Limb (tissue), 2 donors: ENCODE results near the gene KCNC1.
A peak's percentile ranks its signal among the peaks of the same experiment; 100 is the strongest.

Experiments
- DNase-seq, 2 donors: peaks; one replicate each; pipeline ENCODE4 v3.0.0-alpha.2; 2016; ENCODE audit errors: extremely low spot score in 2 of 2

KCNC1 gene

DNA sequence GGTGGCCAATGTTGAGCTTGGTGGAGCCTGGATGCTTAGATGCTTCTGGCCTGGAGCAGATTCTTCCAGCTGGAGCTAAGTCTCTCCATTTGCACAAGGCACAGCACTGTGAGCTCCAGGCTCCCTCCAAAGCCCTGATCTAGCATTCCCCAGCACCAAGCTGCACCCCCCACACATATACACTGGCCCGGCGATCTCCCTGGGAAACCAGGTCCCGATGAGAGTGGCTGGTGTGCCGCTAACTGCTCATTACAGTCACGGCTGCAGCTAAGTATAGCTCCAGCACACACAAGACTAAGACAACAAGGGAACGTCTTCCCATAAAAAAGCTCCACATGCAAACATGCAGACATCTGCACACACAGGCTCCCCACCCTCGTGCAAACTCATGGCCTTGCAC is 17.6 kb downstream of the KCNC1 start:
- no peak for DNase-seq

DNA sequence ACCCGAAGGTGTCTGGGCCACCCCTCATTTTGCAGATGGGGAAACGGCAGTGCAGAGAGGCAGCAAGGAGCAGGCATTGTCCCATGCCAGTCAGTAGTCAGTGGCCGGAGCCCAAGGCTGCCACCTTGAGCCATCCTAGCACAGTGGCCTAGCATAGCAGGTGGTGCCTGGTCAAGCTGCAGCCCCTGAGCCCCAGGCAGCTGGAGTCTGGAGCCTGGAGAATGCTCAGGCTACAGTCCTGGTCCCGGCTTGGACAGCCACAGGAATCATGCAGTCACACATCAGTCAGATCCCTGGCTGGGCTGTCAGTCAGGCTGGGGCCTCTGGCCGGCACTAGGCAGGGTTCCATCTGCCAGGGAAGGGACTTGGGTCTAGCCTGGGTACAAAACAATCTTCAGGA is 18.6 kb downstream of the KCNC1 start:
- DNase-seq: no peak

DNA sequence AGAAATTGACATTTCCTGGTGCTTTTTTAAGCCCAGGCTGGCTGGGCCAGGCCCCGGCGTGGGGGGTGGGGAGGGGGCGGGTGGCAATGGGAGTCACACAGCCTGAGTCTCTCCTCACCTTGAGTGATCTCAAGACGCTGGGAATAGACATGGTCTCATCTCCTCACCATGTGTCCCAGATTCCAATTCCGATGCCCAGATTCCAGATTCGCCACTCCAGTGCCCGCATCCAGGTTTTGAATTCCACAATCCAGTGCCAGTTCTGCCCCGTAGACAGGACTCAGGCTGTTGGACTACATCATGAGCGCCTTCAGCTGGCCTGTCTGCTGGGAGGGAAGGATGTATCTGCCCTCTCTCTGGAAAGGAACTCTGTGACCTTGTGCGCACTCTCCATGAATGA is 19.1 kb downstream of the KCNC1 start:
- DNase-seq: no peak

DNA sequence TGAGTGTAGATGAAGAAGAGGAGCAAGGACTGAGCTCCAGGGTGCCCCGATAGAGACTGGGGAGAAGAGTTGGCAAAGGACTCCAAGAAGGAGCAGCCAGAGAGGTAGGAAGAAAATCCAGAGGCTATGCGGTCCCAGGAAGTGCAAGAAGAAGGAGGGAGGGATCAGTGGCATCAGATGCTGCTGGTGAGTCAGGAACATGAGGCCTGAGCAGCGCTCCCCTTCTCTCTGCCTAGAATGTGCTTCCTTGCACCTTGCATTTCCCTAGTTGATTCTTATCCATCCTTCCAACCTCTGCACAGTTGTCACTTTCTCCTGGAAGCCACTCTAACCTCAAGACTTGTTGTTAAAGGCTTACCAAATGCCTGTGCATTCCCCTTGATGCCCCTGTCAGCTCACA is 21.3 kb downstream of the KCNC1 start:
- DNase-seq: no peak

DNA sequence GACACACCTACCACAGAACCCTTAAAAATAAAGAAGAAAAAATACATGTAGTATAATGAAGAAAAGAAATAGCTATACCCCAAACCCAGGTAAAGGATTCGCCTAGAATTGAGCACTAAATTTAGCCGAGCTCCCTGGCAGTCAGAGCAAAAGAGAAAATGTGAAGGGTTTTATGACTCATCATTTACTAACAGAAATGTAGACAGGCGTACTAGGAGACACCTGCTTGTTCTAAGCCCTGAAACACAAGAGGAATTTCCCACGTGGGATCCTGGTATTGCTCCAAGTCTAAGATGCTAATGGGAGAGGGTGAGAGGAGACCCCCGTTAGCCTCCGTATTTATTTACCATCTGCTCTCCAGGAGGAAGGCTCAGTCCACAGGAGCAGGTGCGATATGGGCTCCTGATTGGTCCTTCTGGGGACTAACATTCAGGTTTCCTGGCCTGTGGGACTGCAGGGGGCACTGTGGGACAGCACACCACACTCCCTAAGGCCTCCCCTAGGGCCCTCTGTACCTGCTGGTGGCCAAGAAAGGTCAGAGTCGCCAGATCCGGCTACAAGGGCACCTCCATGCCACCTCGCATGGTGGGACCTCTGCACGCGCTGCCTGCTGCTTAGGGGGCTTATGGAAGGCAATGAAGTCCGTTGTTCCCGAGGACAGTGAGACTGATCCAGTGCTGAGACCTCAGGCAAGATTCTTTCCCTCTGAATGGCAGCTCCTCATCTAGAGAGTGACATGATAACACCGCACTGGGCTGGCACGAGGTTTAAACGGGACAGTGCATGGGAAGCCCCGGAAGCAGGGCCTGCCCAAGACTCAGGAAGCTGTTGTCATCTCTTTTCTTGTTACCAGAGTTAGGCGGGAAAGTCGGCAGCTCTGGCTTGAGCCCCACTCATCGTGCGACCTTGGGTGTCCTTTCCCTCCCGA is 25.8 kb downstream of the KCNC1 start:
- DNase-seq: no peak

DNA sequence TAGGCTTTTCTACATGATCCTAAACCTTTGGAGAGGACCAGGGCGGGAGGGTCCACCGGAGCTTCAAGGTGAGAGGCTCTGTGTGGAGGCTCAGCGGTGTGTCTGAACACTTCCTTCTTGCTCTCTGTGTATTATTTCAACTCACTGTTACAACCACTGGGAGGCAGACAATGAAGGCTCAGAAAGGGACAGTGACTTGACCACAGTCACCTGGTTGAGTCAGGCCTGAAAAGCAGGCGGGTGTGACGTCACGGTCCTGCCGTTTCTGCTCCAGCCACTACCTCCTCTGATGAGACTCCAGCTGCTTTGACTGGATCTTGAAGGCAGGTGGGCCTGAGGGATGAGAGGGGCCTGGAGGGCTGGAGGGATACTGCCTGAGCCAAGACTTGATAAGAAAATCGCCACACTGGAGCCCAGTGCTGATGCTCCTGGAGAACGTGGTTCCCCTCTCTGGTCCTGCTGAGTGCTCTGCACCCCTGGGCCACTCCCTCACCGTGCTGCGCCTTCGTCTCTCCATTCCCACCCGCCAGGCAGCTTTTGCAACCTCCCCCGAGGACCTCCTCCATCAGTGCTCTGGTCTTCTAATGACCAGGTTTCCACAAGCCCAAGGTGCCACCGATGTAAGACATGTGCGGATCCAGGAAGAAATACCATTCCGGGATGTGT is 27.9 kb downstream of the KCNC1 start:
- DNase-seq: no peak

DNA sequence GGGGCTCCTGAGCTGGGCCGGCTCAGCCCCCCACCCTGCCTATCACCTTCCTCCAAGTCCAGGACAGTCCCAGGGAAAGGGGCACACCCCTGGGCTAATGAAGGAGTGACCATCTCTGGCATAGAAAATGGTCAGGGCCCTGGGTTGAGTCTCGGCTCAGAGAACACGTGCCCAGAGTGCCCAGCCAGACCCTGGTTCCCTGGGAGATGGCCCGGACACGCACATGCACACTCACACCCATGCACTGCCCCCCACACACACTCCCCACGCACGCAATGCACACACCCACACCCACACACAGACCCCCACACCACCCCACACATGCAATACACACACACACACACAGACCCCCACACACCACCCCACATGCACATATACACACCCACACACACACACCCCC is 28.7 kb downstream of the KCNC1 start:
- no peak for DNase-seq

DNA sequence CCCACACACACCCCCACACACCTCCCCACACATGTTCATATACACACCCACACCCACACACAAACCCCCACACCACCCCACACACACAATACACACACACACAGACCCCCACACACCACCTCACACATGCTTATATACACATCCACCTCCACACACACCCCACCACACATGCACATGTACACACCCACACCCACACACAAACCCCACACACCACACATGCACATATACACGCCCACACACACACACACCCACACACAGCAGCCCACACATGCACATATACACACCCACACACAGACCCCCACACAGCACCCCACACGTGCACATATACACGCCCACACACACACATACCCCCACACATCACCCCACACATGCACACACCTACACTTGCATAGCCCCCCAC is 29.1 kb downstream of the KCNC1 start:
- no peak for DNase-seq

DNA sequence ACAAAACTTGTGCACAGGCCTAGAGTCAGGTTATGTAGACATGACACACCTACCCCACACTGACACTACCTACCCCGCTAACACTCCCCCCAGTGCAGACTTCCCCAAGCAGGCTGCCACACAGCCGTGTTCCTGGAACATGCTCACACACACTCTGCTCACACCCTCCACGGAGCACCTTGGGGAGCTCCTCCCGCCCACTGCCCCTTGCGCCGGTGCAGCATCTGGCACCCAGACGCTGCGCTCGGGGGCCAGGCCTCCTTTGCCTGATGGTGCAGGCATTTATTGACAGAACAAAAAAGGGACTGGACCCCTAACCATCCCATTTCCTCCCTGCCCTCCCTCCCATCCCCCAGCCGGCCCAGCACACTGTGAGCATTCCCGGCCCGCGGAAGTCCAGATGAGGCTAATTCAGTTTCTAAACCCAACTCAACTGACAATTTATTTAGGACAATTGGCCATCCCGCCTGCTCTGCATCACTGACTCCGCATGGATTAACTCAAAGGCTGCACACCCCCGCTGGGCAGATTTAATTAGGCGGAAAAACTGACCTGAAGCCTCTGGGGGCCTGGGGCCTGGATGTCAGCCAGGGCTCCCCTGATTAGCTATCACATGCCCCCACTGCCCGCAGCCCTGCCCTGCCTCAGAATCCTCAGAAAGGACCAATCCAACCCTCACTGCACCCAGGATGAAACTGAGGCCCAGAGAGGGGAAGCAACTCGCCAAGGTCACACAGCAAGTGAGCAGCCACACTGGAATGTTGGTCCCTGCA is 30.1 kb downstream of the KCNC1 start:
- no peak for DNase-seq

DNA sequence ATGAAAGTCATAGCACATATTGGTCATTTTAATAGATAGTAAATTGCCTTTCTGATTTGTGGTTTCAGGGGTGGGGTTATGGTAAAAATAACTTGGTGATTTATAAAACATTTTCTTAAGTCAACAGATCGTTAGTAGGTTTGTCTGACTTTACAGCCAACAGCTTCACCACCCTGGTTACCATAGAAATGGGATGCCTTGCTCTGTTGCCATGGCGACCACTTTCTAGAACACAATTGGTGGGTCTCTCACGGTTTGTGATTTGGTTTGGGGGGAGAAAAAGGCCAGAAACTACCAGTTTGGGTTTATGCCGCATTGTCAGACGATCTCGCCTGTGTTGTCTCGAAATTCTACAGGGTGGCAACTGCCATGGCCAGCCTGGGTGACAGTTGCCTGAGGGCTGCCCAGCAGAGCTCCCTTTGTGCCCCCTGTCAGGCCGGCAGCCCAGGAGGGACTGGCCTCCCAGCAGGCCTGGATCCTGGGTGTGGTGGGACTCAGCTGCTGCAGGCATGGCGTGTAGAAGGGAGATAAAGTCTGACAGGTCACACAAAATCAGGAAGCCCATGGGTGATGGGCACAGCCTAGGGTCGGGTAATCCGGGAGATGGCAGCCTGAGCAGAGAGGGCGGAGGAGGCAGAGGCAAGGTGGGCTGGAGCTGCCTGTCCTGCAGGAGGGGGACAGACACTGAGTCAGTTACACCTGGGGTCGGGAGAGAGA is 30.9 kb downstream of the KCNC1 start:
- DNase-seq: peak in 1 of 2 donors; percentile 50

DNA sequence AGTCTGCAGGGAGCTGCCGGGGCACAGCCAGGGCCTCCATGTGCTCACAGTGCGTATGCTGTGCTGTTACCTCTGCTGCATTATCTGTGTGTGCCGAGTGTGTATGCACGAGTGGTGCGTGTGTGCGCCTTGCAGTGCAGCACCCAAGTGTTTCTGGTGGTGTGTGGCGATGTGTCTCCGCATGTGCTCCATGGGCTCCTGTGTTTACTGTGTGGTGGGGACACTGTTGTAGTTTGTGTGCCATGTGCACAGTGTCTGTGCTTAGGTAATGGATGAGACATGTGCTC is 31.4 kb downstream of the KCNC1 start:
- DNase-seq: no peak

DNA sequence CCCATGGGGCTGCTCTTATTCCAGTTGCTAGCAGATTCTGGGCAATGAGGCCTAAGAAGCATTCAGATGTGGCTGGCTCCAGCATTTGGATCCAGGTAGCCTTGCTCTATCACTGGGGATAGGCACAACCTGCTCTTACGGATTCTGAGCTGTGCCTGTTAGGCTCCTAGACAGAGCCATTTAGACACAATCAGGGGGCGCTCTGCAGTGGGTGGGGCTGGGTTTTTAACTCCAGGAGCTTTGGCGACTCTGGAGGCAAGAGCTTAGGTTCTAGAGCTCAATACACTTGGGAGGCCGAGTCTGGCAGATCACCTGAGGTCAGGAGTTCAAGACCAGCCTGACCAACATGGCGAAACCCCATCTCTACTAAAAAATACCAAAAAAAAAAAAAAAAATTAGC is 32.0 kb downstream of the KCNC1 start:
- DNase-seq: no peak

DNA sequence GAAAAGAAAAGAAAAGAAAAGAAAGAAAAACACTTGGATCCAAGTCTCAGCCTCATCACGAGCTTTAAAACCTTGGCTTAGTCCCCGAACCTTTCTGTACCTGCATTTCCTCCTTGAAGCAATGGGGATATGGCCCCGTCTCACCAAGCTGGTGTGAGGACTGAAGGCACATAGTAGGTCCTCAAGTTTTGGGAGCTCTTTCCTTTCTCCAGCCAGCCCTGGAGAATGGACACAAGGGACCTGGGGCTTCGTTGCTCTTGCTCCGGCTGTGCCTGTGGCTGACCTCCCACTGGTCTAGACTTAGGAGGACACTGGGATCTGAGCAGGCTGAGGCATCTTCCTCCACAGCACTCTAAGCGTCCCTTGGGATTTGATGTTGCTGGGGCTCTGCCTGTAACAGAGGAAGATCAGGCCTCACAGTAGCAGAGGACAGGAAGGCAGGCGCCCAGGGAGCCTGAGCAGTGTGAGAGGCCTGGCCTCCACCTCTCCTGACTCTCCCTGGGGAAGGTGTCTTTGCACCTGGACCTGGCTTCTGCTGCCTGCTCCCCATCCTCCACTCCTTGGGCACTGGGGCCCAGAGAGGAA is 32.8 kb downstream of the KCNC1 start:
- no peak for DNase-seq

DNA sequence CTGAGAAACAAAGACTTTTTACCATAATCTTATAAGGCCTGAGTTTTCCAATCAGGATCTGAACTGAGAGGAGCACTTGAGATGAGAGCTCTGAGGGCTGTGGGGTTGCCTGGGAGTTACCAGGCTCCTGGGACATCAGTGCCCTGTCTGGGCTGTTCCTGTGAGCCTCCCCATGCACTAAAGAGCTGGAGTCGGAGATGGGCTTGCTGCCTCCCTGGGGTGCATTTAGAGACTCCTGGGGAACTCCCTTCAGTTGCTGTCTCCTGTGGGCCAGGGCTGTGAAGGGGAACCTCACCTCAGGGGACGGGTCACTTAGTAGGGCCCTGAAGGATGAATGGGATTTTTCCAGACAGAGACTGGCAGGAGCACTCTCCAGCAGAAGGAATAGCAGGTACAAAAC is 33.3 kb downstream of the KCNC1 start:
- DNase-seq: no peak

DNA sequence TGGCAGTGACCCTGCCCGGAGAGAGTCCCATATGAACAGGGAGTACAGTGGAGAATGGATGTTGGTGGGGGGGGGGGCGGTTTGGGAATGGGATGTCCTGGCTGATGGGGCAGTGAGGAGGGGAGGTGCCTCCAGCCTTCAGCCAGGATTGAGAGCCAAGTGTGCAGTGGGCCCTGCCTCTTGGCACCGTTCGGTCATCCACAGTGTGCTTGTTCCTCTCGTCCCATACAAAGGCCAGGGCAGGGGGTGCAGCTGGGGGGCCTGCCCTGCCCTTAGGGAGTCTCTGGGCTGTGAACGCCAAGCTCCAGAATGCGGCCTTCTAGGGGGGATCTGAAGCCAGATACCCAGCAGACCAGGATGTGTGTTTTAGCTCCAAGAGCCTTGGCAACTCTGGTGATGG is 34.0 kb downstream of the KCNC1 start:
- no peak for DNase-seq

DNA sequence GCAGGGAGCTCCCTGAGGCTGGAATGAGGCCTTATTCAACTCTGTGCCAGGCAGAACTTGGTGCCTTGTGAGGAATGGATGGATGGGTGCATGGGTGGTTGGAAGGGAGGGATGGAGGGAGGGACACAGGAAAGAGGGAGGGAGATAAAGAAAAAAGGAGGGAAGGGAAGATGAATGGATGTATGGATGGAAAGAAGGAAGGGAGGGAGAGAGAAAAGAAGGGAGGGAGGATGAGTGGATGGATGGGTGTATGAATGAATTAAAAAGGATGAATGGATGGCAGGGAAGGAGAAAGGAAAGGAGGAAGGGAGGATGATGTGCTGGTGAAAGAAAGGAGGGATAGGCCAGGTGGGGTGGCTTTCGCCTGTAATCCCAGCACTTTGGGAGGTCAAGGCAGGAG is 34.6 kb downstream of the KCNC1 start:
- no peak for DNase-seq

DNA sequence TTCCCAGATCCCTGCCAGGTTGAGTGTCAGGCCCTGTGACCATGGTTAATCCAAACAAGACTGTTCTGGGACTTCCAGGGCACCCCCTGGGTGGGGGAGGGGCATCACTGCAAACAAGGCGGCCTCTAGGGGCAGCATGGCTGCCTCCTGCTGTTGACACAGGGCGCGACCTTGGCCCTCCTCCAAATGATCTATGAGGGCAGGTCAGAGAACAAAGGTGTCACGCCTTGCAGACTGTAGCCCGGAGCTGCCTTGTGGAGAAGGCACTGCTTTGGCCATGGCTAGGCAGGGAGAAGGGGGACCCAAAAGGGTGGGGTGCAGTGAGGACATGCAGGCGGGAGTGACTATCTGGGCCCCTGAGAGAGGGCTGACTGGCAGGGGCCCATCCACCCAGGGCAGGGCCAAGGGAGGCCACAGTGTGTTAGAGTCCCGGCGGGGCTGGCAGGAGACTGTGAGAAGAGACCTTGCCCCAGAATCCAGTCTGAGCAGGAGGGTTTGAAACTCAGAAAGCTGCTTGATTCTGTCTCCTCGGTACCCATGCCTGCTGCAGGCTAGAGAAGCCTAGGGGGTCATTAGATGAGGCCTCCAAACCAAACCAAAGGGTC is 35.6 kb downstream of the KCNC1 start:
- DNase-seq: no peak

DNA sequence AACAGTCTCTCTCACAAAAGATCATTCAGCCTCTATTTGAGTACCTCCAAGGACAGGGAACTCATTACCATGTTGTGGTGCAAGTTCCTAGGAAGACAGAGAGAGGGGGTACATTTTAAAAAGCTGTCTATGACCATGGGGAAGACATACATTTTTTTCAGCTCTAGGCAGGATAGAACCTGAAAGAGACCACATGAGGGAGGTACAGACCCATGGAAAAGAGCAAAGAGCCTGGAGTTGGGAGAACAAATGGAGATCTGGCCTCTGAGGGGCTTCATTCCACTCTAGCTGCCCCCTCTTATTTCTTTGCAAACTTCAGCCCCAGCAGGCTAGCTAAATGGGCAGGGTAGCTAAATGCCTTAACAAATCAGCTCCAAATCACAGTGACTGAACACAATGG is 36.3 kb downstream of the KCNC1 start:
- DNase-seq: no peak

DNA sequence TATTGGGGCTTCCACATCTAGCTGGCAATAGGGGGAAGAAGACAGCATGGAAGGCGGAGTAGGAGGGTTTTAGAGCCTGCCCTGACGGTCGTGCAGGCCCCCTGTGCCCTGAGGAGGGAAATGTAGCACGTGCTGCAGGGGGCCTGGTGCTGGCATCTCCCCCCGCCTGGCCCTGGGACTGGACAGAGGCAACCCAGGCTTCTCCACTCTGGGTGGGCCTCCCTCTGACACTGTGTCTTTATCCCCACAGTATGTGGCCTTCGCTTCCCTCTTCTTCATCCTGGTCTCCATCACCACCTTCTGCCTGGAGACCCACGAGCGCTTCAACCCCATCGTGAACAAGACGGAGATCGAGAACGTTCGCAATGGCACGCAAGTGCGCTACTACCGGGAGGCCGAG is 36.8 kb downstream of the KCNC1 start:
- no peak for DNase-seq

DNA sequence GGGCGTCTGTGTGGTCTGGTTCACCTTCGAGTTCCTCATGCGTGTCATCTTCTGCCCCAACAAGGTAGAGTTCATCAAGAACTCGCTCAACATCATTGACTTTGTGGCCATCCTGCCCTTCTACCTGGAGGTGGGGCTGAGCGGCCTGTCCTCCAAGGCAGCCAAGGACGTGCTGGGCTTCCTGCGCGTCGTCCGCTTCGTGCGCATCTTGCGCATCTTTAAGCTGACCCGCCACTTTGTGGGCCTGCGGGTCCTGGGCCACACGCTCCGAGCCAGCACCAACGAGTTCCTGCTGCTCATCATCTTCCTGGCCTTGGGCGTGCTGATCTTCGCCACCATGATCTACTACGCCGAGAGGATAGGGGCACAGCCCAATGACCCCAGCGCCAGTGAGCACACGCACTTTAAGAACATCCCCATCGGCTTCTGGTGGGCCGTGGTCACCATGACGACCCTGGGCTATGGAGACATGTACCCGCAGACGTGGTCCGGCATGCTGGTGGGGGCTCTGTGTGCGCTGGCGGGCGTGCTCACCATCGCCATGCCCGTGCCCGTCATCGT is 37.3 kb downstream of the KCNC1 start:
- DNase-seq: no peak
